GM12891 (cell line): ENCODE results near the gene SCAMP4.
A peak's percentile ranks its signal among the peaks of the same experiment; 100 is the strongest.

ENCODE experiments used
- DNase-seq: peaks from one replicate; pipeline ENCODE4 v3.0.0; 2011; ENCODE audit warnings: low spot score; ENCODE audit not compliant: insufficient read length
- FAIRE-seq: peaks from 2 replicates; lab custom pipeline; 2011; peaks lifted over from hg19 to GRCh38; lab: Jason Lieb, UNC
- PAX5 ChIP-seq: IDR thresholded peaks from 2 replicates; pipeline ENCODE4 v1.6.1; 2011; ENCODE audit warnings: low read length, moderate library complexity, mild to moderate bottlenecking; ENCODE audit not compliant: insufficient read depth, severe bottlenecking
- POLR2A ChIP-seq: IDR thresholded peaks from 2 replicates; pipeline ENCODE4 v1.6.1; 2011; ENCODE audit warnings: low read depth, low read length, control low read depth
- POLR2AphosphoS5 ChIP-seq: IDR thresholded peaks from 2 replicates; pipeline ENCODE4 v1.6.1; 2011; ENCODE audit warnings: low read depth, low read length, control low read depth
- POU2F2 ChIP-seq: IDR thresholded peaks from 2 replicates; pipeline ENCODE4 v1.6.1; 2011; ENCODE audit warnings: low read depth, mild to moderate bottlenecking, control low read depth, low read length, moderate library complexity
- SPI1 ChIP-seq: IDR thresholded peaks from 2 replicates; pipeline ENCODE4 v1.6.1; 2011; ENCODE audit warnings: low read depth, low read length, control low read depth
- TAF1 ChIP-seq: IDR thresholded peaks from 2 replicates; pipeline ENCODE4 v1.6.1; 2011; ENCODE audit warnings: low read depth, low read length, control low read depth

SCAMP4 gene

DNA sequence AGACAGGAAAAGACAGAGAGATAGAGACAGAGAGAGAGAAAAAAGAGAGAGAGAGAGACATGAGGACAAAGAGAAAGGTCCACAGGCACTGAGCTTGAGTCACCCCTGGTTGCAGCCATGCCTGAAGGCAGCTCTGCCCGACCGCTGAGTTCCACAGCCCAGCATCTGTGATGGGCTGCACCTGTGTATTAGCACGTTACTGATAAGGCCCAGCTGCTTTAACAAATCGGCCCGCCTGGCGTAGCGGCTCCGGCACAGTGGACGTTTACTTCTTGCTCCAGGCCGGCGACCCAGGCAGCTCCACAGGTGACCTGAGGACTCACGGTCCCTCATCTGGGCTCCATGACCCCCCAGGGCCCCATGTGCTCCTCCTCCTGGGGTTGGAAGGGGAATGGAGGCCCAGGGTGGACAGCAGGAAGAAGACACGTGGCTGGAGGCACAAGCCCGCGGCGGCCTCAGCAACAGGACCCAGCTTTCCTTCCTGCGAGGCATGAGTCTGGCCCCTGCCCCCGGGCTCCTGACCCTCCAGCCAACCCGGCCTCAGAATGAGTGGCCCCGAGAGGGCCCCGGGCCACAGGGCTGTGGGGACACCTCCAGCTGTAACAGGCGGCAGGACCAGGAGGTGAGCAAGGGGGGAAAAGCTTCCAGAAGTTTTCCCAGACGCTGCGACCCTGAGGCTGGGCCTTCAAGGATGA lies 31.9 kb downstream of the SCAMP4 start:
- TF ChIP-seq POLR2A: no peak
- TF ChIP-seq POU2F2: no peak
- no peak for TF ChIP-seq POLR2AphosphoS5
- TF ChIP-seq PAX5: no peak
- TF ChIP-seq SPI1: no peak
- TF ChIP-seq TAF1: no peak
- FAIRE-seq: no peak
- no peak for DNase-seq

DNA sequence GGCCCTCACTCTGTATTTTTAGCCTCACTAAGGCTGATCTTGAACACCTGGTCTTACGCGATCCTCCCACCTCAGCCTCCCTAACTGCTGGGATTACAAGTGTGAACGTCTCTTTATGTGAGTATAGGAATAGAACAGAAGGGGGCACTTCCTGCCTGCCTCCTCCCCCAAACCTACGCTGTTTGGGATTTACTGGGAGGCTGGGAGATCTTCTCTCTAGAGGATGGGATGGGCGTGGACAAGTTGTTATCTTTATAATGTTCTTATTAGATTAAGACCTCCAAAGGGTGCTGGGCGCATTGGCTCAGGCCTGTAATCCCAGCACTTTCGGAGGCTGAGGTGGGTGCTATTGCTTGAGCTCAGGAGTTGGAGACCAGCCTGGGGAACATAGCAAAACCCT lies 32.9 kb downstream of the SCAMP4 start:
- FAIRE-seq (no peak), DNase-seq (no peak)
- TF ChIP-seq POU2F2 (no peak), SPI1 (no peak), TAF1 (no peak), POLR2AphosphoS5 (no peak), POLR2A (no peak), PAX5 (no peak)

DNA sequence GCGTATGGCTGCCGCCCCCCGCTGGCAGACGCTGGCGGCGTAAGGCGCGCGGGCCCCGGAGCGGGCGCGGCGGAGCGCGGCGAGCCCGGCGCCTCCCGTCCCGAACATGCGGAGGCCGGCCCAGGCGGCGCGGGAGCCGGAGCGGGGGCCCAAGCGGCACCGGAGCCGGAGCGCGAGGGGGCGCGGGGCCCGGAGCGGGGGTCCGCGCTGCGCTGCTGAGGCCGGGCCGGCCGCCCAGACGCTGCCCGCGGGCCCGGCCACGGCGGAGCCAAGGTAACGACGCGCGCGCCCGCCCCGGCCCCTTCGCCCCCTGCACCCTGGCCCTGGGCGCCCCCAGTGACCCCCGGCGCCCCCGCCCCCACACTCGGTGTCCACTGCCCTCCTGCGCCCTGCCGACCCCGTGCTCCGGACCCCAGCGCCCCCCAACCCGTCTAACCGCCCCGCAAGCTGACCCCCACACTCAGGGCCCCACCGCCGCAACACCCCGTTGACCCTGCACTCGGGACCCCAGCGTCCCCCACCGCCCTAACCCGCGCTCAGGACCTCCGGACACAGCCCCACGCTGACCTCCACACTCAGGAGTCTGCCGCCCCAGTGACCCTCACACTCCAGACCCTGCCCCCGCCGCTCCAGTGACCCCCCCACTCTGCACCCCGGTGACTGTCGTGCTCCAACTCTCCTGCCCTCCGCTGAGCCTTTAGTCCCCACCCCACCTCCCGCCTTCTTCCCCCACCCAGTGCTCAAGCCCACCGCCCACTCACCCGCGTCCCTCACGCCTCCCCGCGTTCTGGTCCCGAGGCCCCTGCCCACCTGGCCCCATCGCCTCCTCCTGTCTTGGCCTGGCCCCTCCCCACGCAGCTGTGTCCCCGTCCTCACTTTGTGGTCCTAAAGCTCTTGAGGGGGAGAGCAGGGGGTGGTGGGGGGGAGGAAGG lies 36.2 kb downstream of the SCAMP4 start, which contains the start of gene CSNK1G2:
TSS of gene CSNK1G2 (plus strand) at position 27 of the 932 bp plus-strand sequence. CDS start 28,601 bp downstream, outside the sequence.
- FAIRE-seq: no peak

GRCh38 chr19:1942078-1942933 lies 37.1 kb downstream of the SCAMP4 start:
- peak; percentile 72 for DNase-seq
- peak; percentile 89 for FAIRE-seq
- TF ChIP-seq TAF1 (peak; percentile 50; the same call in 1 of the 2 replicates), SPI1 (no peak), POU2F2 (peak; percentile 60; the same call in 1 of the 2 replicates)

More for the DNA sequence above, 36.2 kb downstream of the SCAMP4 start, which contains the start of gene CSNK1G2:
- TF ChIP-seq PAX5: peak; percentile 78
- TF ChIP-seq TAF1: no peak
- DNase-seq: no peak

- FAIRE-seq (peak; percentile 82), DNase-seq (no peak)
- no peak for TF ChIP-seq POLR2AphosphoS5
- no peak for TF ChIP-seq TAF1
- no peak for TF ChIP-seq SPI1
- no peak for TF ChIP-seq PAX5
- TF ChIP-seq POU2F2: no peak
- no peak for TF ChIP-seq POLR2A
These were observed 37.8 kb downstream of the SCAMP4 start for GRCh38 chr19:1942934-1943555.

DNA sequence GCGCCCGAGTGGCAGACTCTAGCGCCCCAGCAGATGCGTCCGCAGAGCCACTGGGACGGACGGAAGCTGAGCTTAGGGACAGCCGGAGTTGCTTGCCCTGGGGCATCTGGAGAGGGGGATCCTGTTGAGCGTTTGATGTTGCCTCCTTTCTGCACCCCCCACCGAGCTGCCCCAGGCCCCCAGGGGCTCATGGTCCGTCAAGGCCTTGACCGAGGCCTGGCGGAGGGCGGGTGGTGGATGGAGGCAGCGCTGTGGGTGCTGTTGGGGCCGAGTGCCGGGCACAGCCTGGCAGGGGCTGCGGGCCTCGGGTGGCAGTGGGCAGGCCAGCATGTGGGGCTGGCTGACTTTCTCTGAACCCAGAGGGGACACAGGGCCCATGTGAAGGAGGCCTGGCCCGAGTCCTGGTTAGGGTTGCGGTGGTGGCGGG lies 38.5 kb downstream of the SCAMP4 start:
- FAIRE-seq (no peak), DNase-seq (no peak)
- TF ChIP-seq POLR2A: no peak

GRCh38 chr19:1944088-1944915 lies 39.1 kb downstream of the SCAMP4 start:
- DNase-seq (no peak), FAIRE-seq (no peak)
- no peak for TF ChIP-seq TAF1

- FAIRE-seq (no peak), DNase-seq (no peak)
- TF ChIP-seq SPI1 (no peak), POLR2AphosphoS5 (no peak), POLR2A (no peak), POU2F2 (no peak), PAX5 (no peak), TAF1 (no peak)
These were observed 39.8 kb downstream of the SCAMP4 start for GRCh38 chr19:1944916-1945561.

DNA sequence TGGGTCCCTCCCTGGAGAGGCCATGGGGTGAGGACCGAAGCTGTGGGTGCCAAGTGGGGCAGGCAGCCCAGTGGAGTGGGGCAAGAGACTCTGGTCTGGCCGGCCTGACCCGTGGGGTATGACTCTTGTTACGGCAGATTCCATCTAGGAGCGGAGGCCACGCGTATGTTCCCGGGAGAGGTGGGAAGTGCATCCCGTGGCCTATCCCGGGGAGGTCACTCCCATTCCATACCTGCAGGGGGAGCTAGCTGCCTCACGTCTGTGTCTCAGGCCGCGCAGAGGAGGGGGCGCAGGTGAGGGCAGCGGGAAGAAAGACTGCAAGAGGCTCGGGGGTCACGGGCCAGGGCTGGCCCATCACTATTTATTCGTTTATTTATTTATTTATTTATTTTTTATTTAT lies 40.7 kb downstream of the SCAMP4 start:
- DNase-seq: no peak
- TF ChIP-seq POLR2A: no peak
- TF ChIP-seq SPI1: no peak
- no peak for TF ChIP-seq POLR2AphosphoS5
- TF ChIP-seq POU2F2: no peak
- TF ChIP-seq PAX5: no peak
- TF ChIP-seq TAF1: no peak
- peak; percentile 9 for FAIRE-seq
